HT1080 (cell line): ENCODE data around the gene TIMM44. TPM values are rescaled to one million over a fixed set of nuclear protein-coding genes. Genes with fewer than 3 reads are reported as not detected.
"Not testable (repeated sequence)": the region's sequence is repeated elsewhere in the genome, so short reads cannot be mapped to it uniquely, and the experiment has no call there.

Experiments used
- DNase-seq: peaks from one replicate; pipeline ENCODE4 v3.0.0-alpha.2; 2015; ENCODE audit warnings: low read depth
- total RNA-seq: library from RNA; depleted of rRNA; stranded (reverse); fragments of >200 nt; shearing (Covaris generic); gene quantifications from 2 replicates; pipeline ENCODE4 v1.2.3, GENCODE V29; 2014

TIMM44 gene
- total RNA-seq, 1 experiment from 2014 or later: 89.1 TPM

DNA sequence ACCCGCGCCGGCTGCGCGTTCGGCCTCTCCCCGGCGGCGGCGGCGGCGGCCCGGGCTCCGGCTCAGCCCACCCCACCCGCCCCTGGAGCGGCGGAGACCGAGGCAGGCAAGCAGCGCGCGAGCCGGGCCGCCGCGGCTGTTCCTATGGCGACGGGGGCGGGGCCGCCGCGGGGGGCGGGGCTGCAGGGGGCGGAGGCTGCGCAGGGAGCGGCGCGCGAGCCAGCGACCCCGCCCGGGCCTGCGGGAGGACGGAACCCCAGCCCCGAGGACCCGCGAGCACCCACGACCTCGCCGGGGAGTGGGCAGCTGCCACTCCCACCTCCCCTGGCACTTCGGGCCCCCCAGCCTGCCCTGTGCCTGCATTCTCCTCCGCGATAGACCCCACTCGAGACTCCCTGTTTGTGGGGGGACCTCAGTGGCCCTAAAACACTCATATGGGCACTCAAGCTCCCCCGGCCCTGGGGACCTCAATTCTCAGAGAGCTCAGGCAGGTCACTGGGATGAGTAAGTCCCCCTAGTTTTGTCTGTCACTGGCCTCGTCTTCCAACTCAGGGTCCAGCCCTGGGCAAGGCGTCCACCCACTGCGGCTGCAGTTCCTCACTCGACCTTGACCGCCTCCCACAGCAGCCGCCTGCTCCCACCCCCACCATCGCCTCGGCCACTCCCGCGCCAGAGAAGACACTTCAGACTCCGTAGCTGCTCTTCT lies 17.3 kb downstream of the TIMM44 start, which contains the start of gene CTXN1:
Gene CTXN1 (minus strand): TSS at position 115 of the 706 bp plus-strand sequence. CDS start 597 bp downstream, outside the sequence.
- DNase-seq: no peak

DNA sequence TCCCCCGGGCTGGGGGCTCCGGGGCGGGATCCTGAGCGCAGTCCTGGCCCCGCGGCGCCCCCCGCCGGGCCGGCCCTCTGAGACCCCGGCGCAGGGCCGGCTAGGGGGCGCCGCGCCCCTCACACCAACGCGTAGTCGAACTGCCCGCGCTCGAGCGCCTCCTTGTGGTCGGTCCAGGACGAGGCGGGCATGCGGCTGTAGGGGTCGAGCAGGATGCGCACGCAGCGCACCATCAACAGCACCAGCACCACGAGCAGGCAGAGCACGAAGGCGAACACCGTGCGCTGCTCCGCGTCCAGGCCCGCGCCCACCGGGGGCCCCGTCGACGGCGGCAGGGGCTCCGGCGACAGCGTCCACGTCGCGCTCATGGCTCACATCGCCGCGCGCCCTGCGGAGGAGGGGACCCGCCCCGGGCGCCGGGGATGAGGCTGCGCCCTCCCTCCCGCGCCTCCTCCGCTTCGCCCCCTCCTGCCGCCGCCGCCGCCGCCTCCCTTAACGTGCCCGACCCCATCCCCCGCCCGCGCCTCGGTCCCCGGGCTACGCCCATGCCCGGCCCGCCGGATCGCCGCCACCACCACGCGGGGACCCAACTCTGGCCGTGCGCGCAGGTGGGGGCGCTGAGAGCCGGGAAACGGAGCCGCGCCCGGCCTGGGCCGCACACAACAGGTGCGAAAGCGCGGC lies 18.2 kb downstream of the TIMM44 start:
- peak; percentile 68 for DNase-seq

DNA sequence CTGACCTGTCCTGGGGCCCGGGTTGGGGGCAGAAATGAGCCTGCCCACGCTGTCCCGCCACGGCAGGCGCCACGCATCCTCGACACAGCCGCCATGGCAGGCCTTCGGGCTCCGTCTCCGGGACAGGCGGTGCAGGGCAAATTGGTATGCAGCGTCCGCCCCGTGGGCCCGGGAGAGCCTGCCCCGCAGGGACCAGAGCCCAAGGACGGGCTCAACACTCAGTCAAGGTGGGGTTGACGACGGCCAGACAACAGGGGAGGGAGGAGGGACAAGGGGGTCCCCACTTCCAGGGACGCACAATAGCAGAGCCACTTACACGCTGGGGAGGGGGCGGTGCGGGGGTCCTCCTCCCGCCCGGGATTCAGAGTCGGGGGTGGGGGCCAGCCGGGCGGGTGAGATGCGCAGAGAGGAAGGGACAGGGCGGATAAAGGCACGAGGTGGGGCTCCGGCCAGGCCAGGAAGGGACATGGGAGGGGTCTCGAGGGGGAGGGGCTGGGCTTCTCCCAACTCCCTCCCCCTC lies 18.8 kb downstream of the TIMM44 start:
- no peak for DNase-seq

DNA sequence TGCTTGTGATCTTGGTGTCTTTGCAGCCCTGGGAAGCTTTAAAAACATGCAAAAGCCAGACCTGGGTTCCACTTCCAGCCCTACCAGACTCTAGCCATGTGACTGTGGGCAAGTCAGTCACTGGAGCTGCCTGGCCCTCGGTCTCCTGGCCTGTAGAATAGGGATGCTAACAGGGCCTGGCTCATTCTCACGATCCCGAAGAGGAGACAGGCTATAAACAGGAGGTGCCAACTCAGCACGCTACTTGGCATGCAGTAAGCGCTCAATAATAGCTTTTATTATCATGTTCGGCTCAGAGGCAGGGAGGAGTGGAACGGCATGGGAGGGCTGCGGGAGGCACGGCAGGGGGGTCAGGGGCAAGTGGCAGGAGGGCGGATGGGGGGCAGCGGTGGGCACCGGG lies 19.2 kb downstream of the TIMM44 start:
- no peak for DNase-seq

DNA sequence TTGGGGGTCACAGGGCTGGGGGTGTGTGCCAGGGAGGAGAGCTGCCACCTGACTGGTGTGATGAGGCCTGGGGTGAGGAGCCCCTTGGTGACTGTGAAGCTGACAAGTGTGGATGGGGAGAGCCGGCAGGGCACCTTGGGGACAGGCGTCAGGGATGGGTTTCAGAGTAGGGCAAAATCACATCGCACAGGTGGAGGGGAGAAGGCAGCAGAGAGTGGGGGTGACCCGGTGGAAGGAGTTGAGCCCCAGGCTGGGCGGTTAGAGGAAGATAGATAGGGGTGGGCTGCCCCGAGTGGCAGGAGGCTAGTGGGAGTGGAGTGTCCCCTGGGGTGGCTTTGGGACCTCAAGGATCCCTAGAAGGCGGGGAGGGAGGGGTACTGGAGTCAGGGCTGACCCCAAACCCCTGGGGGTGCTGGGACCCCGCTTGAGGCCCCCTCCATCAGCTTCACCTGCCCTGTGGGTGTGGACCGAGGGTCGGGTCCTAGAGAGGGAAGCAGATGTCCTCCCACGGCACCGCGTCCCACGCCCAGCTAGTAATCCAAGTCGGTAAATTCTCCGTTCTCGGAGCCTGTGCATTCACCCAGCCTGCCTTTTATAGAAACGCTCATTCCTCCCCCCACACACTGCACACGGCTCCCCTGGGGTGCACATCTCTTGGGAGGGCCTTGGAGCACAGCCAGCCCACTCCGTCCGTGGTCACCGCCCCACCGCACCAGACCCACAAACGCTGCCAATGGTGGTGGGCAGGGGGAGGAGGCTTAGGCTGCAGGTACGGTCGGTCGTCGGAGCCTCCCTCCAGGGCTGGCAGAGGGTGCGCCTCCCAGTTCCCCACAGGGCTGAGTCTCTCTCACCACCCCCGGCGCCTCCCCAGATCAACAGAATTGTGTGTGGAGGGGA lies 19.9 kb downstream of the TIMM44 start:
- DNase-seq: no peak

DNA sequence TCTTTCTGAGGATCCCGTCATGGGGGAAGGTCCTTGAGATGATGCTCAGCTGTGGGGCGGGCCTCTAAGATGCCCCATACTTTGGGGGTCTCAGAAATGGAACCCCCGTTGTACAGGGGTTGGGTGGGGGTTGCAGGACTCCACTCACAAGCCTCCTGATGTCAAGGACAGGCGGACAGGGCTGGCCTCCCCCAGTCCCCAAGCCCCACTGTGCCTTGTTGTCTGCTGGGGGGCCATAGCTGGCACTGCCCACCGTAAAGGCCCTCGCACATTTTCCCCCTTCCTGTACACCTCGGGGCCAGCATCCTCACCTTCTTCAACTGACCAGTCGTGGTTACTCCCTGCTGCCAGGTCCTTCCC lies 20.6 kb downstream of the TIMM44 start:
- no peak for DNase-seq

DNA sequence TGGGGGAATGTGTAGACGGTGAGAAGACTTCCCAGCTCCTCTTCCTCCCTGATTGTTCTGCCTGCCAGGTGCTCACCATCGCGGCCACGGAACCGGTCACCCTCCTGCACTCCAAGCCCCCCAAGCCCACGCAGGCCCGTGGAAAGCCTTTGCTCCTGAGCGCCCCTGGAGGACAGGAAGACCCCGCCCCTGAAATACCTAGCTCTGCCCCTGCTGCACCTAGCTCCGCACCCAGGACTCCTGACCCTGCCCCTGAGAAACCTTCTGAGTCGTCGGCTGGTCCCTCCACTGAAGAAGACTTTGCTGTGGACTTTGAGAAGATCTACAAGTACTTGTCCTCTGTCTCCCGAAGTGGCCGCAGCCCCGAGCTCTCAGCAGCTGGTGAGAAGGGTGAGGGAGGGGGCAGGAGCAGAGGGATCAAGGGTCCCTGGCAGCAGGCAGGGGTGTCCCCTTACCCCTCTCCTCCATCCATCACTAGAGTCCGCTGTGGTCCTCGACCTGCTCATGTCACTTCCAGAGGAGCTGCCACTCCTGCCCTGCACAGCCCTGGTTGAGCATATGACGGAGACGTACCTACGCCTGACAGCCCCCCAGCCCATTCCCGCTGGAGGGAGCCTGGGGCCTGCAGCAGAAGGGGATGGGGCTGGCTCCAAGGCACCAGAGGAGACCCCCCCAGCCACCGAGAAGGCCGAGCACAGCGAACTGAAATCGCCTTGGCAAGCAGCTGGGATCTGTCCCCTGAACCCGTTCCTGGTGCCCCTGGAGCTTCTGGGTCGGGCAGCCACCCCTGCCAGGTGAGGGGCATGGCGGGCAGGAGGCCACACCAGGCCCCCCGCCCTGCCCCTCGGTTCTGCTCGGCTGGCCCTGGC lies 21.3 kb downstream of the TIMM44 start:
- no peak for DNase-seq

DNA sequence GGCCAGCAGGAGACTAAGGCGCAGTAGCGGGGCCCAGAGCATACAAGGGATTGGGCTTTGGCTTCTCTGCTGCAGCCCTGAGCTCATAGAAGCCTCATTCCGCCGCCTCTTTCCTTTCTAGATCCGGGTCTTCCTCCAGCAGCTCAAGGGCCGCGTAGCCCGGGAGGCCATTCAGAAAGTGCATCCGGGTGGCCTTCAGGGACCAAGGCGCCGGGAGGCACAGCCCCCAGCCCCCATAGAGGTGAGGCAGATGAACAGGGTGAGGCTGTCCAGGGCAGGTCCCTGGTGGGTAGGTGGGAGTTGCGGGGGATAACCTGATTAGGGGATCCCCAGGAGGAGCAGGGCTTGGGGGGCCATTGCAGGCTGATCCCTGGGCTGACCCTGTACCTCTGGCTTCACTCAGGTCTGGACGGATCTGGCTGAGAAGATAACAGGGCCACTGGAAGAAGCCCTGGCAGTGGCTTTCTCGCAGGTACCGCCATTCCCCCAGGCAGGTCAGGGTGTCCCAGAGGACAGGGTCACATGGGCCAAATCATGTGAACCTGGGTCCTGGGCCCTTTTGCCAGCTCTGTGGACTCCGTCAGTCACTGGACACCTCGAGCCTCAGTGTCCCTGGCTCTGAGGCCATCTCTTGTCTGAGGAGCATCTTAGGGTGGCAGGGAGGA lies 22.0 kb downstream of the TIMM44 start:
- no peak for DNase-seq

DNA sequence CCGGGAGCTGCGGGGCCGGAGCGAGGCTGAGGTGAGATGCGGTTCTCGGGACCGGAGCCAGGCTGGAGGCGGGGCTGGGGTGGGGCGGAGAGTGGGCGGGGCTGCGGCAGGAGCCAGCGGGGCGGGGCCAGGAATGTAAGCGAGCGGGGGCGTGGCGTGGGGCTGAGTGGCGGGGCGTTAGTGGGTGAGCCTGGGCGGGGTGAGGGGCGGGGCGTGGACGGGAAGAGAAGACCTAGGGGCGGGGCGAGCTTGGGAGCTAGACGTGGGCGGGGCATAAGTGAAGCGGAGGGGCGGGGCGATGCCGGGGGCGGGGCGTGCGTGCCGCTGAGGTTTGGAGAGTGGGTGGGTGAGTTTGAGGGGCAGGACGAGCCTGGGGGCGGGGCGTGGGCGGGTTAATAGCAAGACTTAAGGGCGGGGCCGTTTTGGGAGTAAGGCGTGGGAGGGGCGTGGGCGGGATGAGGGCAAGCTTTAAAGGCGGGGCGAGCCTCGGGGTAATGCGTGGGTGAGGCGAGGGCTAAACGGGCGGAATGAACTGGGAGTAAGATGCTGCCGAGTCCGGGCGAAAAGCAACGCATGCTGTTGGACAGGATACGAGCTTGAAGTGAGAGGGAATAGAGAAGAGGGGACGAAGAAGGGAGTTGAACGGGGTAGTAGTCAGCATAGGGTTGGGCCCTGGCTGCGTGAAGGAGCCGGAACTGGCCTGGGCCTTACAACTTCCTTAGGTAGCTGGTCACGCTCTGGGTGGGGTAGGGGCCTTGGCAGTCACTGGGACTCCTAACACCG lies 22.8 kb downstream of the TIMM44 start:
- peak; percentile 75 for DNase-seq

DNA sequence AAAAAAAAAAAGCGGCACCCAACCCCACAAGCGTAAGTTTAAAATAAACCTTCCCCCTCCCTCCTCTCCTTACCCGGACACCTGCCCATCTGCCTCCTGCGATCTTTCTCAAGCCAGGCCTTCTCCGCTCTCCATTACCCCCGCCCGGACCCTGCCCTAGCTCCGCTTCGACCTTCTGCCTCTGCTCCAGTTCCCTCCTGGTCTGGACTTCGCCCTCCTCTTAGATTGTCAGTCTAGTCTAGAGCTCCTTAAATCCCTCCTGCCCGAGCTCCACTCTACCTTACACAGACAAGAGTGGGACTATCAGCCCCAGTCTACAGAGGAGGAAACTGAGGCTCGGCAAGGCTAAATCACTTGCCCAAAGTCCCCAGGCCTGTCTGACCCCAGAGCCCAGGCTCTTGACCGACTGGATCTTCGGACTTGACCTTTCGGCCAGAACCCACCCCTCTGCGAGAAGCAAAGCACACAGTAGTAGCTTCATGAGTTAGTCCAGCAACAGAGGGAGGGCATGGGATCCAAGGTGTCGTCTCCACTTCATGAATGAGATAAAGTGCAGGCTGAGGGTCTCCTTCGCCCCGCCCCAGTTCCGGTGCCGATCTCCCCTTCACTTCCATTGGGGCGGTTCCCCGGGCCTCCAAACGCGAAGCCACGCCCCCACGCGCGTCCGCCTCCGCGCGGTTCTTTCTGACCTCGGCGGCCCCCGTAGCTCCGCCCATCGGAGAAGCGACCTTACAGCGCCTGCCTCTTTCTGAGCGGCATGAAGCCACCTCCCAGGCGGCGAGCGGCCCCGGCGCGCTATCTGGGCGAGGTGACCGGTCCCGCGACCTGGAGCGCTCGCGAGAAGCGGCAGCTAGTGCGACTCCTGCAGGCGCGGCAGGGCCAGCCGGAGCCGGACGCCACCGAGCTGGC lies 23.6 kb downstream of the TIMM44 start, which contains the start of gene SNAPC2:
Gene SNAPC2 (plus strand): TSS at position 729 of the 909 bp plus-strand sequence. CDS start 29 bp downstream, at position 758.
- peak; percentile 90 for DNase-seq

DNA sequence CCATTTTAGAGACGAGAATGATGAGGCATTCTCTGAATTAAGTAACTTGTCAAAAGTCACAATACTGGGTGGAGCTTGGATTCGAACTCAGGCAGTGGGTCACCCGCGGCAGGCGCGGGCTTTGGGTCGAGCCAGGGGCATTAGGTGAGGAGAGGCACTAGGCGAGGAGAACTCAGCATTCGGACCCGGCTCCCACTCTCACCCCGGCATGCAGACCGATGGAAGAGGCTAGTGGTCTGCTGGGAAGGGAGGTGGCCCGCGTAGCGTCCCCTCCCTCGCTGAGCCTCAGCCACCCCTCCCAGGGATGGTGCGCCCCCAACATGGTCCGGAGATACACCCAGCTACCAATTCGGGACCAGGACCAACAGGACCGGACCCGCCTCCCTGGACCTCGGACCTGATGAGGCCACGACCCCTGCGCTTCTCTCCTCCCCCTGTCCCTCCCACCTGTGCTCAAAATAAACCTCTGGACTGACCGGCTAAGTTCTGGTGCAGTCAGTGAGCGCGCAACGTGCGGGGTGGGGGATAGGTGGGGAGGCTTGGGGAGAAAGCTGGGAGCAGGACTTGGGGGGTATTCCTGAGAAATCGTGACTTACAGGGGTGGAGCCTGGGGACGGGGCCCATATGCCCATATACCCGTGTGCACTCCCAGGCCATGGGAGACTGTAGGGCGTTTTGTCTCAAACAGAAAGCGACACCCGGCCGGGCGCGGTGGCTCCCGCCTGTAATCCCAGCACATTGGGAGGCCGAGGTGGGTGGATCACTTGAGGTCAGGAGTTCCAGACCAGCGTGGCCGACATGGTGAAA lies 24.6 kb downstream of the TIMM44 start:
- DNase-seq: no peak

DNA sequence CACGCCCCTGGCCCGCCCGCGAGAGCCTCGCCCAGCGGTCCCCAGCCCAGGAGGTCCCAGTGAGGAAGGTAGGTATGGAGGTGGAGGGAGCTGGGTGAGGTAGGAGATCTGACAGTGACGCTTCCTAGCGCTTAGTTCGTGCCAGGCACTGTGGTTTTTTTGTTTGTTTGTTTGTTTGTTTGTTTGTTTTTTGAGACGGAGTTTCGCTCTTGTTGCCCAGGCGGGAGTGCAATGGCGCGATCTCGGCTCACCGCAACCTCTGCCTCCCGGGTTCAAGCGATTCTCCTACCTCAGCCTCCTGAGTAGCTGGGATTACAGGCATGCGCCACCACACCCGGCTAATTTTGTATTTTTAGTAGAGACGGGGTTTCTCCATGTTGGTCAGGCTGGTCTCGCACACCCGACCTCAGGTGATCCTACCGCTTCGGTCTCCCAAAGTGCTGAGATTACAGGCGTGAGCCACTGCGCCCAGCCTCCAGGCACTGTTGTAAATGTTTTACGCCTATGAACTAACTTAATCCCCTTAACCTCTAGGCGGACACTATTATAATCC lies 25.3 kb downstream of the TIMM44 start:
- not testable (repeated sequence) for DNase-seq

DNA sequence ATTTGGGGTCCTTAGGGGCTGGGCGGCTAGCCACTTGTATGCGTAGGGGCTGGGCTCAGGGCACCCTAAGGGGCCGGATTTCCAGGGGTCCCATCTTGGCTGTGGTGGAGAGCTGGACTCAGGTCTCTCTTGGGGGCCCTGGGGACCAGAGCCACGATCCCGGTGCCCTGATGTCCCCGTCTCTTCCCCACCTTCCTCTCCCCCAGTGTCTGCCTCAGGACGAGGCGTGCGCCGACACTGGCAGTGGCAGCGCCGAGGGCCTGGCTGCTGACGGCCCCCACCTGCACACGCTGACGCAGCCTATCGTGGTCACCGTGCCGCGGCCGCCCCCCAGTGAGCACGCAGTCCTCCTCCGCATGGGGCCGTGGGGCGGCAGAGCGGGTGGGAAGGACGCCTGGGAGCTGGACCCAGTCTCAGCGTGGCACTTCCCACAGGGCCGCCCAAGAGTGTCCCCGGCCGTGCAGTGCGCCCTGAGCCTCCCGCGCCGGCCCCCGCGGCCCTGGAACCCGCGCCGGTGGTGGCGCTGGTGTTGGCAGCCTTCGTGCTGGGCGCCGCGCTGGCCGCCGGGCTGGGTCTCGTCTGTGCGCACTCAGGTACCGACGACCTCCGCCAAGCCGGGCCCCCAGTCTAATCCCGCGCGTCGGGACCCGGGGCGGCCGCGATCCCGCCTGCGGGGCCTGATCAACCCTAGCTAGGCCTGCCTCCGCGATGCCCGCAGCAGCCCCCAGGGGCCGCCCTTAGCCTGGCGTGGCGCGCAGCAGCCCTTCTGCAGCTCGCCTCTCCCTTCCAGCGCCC lies 26.0 kb downstream of the TIMM44 start:
- no peak for DNase-seq

DNA sequence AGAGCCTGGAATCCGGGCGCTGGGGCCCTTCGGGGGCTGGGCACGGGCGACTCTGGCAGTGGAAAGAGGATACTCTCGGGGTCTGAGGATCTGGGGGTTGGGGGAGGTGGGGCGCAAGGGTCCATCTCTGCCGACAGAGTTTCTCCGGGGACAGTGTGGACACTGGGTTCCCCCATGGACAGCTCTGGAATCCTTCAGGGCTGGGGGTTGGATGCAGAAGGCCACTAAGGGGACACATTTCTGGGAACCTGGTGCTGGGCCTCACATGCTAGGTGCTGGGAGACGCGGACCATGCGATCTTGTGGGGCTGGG lies 26.6 kb downstream of the TIMM44 start:
- DNase-seq: no peak

DNA sequence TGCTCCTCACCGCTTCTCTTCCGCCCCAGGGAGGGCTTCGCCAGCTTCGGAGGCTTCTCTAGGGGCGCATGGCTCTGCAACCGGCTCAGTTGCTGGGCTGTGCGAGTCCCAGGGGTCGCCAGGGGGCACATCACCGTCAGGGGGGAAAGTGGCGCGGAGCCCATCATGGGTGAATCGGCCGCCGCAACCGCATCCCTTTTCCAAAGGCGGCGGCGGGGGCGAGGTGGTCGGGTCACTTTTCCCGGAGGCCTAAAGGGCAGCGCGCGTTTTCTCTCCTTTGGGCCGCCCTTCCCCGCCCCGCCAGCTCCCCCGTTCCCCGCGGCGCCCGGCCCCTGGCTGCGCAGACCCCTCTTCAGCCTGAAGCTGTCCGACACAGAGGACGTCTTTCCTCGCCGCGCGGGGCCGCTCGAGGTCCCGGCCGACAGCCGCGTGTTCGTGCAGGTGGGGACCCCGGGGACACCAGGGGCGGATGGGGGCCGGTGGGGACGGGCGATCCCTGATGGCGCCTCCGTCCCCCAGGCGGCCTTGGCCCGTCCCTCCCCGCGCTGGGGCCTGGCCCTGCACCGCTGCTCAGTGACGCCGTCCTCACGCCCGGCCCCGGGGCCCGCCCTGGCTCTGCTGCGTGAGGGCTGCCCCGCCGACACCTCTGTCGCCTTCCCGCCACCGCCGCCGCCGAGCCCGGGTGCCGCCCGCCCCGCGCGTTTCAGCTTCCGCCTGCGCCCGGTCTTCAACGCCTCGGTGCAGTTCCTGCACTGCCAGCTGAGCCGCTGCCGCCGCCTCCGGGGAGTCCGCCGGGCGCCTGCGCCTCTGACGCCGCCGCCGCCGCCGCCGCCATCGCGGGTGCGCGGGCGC lies 27.1 kb downstream of the TIMM44 start:
- DNase-seq: no peak
